HFFc6 (cell line): ENCODE data around the gene INPP5D. TPM values are rescaled to one million over a fixed set of nuclear protein-coding genes. Genes with fewer than 3 reads are reported as not detected.

Experiments
- DNase-seq: peaks from one replicate; pipeline ENCODE4 v3.0.0-alpha.2; 2018
- H3K27ac Mint-ChIP-seq: 2 replicates; pipeline ENCODE4 v1.8.0; 2020; ENCODE audit warnings: mild to moderate bottlenecking, mixed read lengths
- H3K27me3 Mint-ChIP-seq: 2 replicates; pipeline ENCODE4 v1.8.0; 2021; ENCODE audit warnings: mild to moderate bottlenecking, moderate library complexity, mixed read lengths; ENCODE audit not compliant: insufficient read depth
- H3K36me3 Mint-ChIP-seq: 2 replicates; pipeline ENCODE4 v1.8.0; 2021; ENCODE audit warnings: low read depth, mixed read lengths
- H3K4me1 Mint-ChIP-seq: 2 replicates; pipeline ENCODE4 v1.8.0; 2020; ENCODE audit warnings: low read depth, mixed read lengths
- H3K4me3 Mint-ChIP-seq: 2 replicates; pipeline ENCODE4 v1.8.0; 2020; ENCODE audit warnings: mild to moderate bottlenecking, moderate library complexity, mixed read lengths
- H3K9me3 Mint-ChIP-seq: 2 replicates; pipeline ENCODE4 v1.8.0; 2020; ENCODE audit warnings: mild to moderate bottlenecking, mixed read lengths
- total RNA-seq, 6 experiments: library from RNA; stranded (reverse); fragmentation: NEBNext Ultra II Directional; extraction: Animal tissue kit (Norgen Biotek cat#: 25700); gene quantifications; 2 replicates in 1 of 6; 3 replicates in 5 of 6; pipeline ENCODE4 v1.2.3, GENCODE V29; 2021
- TF ChIP-seq, protein P1 (sequence below): fragments of 200-600 bp; sonication (generic); IDR thresholded peaks from 2 replicates; pipeline ENCODE4 v1.5.0; 2021; ENCODE audit warnings: antibody characterized with exemption, mild to moderate bottlenecking

Gene INPP5D
- total RNA-seq, 6 experiments from 2014 or later = 0.19 to 0.66 (median 0.43) TPM; not detected in 1

DNA sequence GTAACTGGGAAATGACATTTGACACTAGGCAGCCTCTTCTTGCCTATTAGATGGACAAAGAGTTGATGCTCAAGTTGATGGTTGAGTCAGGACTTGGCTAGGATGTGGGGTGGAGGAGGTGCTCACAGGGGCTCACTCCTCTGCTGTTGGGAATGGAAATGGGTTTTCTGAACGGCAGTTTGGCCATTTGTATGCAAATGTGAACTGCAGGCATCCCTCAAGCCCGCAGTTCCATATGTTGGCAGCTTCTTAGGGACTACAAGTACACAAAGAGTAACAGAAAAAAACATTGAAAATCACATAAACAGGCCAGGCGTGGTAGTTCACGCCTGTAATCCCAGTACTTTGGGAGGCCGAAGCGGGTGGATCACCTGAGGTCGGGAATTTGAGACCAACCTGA lies 80.8 kb downstream of the INPP5D start:
- H3K4me1 Mint-ChIP-seq = peaks cover 6% of the 10 kb centered on the region; the same call in 1 of the 2 replicates
- TF ChIP-seq, protein P1, sequence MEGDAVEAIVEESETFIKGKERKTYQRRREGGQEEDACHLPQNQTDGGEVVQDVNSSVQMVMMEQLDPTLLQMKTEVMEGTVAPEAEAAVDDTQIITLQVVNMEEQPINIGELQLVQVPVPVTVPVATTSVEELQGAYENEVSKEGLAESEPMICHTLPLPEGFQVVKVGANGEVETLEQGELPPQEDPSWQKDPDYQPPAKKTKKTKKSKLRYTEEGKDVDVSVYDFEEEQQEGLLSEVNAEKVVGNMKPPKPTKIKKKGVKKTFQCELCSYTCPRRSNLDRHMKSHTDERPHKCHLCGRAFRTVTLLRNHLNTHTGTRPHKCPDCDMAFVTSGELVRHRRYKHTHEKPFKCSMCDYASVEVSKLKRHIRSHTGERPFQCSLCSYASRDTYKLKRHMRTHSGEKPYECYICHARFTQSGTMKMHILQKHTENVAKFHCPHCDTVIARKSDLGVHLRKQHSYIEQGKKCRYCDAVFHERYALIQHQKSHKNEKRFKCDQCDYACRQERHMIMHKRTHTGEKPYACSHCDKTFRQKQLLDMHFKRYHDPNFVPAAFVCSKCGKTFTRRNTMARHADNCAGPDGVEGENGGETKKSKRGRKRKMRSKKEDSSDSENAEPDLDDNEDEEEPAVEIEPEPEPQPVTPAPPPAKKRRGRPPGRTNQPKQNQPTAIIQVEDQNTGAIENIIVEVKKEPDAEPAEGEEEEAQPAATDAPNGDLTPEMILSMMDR = no peak
- no peak overlapping the region for H3K27ac Mint-ChIP-seq
- no peak overlapping the region for H3K4me3 Mint-ChIP-seq
- peaks cover 30% of the 10 kb centered on the region for H3K27me3 Mint-ChIP-seq
- no peak for DNase-seq
- no peaks in the 10 kb centered on the region for H3K36me3 Mint-ChIP-seq
- H3K9me3 Mint-ChIP-seq = no peaks in the 10 kb centered on the region; the same call in 1 of the 2 replicates

DNA sequence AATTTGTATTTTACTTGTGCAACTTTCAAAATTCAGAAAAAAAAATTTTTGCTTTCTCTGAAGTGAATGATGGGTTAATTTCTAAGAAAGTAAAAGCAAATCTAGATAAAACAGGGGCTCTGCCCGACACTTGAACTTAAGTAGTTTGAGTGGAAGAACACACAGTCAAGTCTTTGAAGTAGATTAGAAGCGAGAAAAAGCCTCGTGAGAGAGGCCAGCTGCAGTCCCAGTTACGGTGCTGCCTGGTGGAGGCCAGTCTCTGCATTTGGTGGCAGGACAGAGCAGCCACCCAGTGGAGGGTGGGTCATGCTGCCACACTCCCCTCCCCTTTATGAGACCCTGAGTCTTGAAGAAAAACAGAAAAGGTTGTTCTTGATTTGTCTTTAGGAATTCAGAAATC lies 81.8 kb downstream of the INPP5D start:
- DNase-seq = no peak
- peaks cover 6% of the 10 kb centered on the region; the same call in 1 of the 2 replicates for H3K4me1 Mint-ChIP-seq
- H3K27me3 Mint-ChIP-seq = peaks cover 38% of the 10 kb centered on the region
- no peaks in the 10 kb centered on the region; the same call in 1 of the 2 replicates for H3K9me3 Mint-ChIP-seq
- TF ChIP-seq, protein P1 = no peak
- no peak overlapping the region for H3K4me3 Mint-ChIP-seq
- H3K27ac Mint-ChIP-seq = no peak overlapping the region
- H3K36me3 Mint-ChIP-seq = no peaks in the 10 kb centered on the region

DNA sequence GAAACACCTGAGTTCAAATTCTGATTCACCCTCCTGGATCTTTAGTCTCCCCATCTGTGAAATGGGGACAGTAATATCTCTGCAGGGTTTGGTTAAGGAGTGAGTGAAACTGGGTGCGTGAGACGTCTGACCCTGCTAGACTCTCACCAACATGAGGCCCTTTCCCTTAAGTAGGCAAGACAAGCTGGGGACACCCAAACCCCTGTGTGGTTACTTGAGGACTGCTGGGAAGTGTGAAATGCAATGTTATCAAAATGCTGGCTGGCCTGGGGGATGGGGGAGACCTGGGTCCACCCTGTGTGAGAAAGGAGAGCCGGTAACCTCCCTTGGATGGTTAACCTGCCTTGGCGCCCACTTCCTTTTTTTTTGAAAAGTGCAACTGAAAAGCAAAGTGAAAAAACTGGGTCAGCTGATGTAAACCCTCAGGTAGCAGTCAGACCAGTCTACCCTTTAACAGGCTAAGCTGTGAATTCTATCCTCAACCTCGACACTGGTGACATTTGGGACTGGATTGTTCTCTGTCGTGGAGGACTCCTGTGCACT lies 82.3 kb downstream of the INPP5D start:
- H3K27me3 Mint-ChIP-seq = peaks cover 40% of the 10 kb centered on the region
- H3K36me3 Mint-ChIP-seq = no peaks in the 10 kb centered on the region
- no peak for DNase-seq
- H3K4me3 Mint-ChIP-seq = no peak overlapping the region
- TF ChIP-seq, protein P1 = no peak
- H3K4me1 Mint-ChIP-seq = peaks cover 6% of the 10 kb centered on the region; the same call in 1 of the 2 replicates
- no peaks in the 10 kb centered on the region; the same call in 1 of the 2 replicates for H3K9me3 Mint-ChIP-seq
- no peak overlapping the region for H3K27ac Mint-ChIP-seq

DNA sequence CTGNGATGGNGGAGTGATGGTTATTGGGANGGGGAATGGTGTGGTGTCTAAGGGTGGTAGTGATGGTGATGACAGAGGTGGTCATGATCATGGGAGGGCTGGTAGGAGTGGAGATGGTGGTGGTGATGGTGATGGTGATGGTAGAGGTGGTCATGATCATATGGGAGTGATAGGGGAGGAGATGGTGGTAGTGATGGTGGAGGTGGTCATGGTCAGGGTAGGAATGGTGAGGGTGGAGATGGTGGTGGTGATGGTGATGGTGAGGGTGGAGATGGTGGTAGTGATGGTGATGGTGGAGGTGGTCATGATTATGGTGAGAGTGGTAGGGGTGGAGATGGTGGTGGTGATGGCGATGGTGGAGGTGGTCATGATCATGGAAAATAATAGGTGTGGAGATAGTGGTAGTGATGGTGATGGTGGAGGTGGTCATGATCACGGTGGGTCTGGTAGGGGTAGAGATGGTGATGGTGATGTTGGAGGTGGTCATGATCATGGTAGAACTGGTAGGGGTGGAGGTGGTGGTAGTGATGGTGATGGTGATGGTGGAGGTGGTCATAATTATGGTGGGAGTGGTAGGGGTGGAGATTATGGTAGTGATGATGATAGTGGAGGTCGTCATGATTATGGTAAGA lies 83.7 kb downstream of the INPP5D start:
- Mint-ChIP-seq H3K4me3 (no peak overlapping the region), H3K4me1 (peaks cover 6% of the 10 kb centered on the region; the same call in 1 of the 2 replicates), H3K27me3 (peaks cover 40% of the 10 kb centered on the region), H3K9me3 (no peaks in the 10 kb centered on the region; the same call in 1 of the 2 replicates), H3K27ac (no peak overlapping the region), H3K36me3 (no peaks in the 10 kb centered on the region)
- TF ChIP-seq, protein P1 = no peak
- no peak for DNase-seq

DNA sequence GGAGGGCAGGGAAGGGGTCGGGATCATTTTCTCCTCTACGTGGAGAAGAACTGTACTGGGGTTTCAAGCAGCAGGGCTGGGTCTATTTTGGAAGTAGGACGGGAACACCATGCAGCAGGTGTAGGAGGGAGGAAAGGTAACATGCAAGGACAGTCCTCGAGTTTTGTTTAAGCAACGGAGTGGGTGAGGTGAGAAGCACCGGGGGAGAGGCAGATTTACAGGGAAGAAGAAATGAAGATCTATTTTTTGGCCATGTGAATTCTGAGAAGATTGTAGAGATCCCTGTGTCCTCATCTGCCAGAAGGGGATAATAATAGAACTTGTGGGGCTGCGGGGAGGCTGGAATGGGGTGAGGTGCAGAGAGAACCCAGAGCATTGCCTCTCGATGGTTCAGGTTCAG lies 85.6 kb downstream of the INPP5D start:
- Mint-ChIP-seq H3K36me3 (no peaks in the 10 kb centered on the region), H3K9me3 (peaks cover 11% of the 10 kb centered on the region), H3K4me1 (no peaks in the 10 kb centered on the region), H3K4me3 (no peak overlapping the region), H3K27ac (no peak overlapping the region), H3K27me3 (peaks cover 35% of the 10 kb centered on the region)
- DNase-seq = no peak
- TF ChIP-seq, protein P1 = no peak
